MM.1S (cell line): ENCODE data around the gene BAG3.

Experiments used
- CTCF ChIP-seq: fragments of 300-600 bp; sonication (generic); IDR thresholded peaks from 2 replicates; pipeline ENCODE4 v1.5.1; 2016; ENCODE audit warnings: antibody characterized with exemption, low read length, mixed read lengths
- EZH2 ChIP-seq: fragments of 300-600 bp; sonication (generic); optimal IDR thresholded peaks from 2 replicates; pipeline ENCODE3; 2017; ENCODE audit warnings: low read depth, mild to moderate bottlenecking, antibody characterized with exemption, low read length, mixed read lengths
- EZH2phosphoT487 ChIP-seq: fragments of 300-600 bp; sonication (generic); IDR thresholded peaks from 2 replicates; pipeline ENCODE4 v1.6.1; 2018; ENCODE audit warnings: antibody characterized with exemption, low read length

GRCh38 chr10:119665901-119666708 lies 14.9 kb downstream of the BAG3 start:
- TF ChIP-seq CTCF (no peak), EZH2 (no peak), EZH2phosphoT487 (no peak)
